ENCODE data around the gene MOV10. TPM values are rescaled to one million over a fixed set of nuclear protein-coding genes. Genes with fewer than 3 reads are reported as not detected.

Gene MOV10
- total and polyA plus RNA-seq, 10 of the 15 experiments (the other 5 are each of a cell fraction or from before 2014, with no cell fraction given), result 21.0 to 80.3 (median 49.8) TPM

DNA sequence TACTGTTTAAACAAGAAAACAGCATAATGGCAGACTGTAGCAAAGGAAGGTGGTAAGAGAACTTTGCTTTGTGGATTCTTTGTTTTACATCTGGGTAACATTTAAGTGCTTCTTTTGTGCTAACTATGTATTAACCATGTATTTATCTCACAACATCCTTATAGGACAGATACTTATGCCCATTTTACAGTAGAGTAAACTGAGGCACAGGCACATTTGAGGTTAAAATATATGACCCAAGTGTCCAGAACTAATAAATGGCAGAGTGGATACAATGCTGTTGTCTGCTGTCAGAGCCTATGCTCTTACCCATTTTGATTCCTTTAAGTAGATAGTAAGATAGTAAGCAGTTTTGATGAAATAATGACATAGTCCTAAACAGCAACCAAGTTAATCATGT is 47.6 kb upstream of the MOV10 start:
- no peak overlapping the region for H3K4me3 ChIP-seq

More for the DNA sequence above, 47.6 kb upstream of the MOV10 start:
- intact Hi-C loops (cut with micrococcal nuclease; ENCODE audit: unreplicated experiment) (no loop called here), in situ Hi-C loops (cut with MboI) (no loop called here)
- CTCF ChIA-PET, result interaction anchor here (1.0 kb wide), 1 partner anchor 9 kb away, joined by 3 read pairs; no protein-coding TSS in a partner anchor
- SMC1A ChIA-PET (ENCODE audit: uncharacterized antibody, unreplicated experiment), result interaction anchor here (0.7 kb wide), 1 partner anchor 44 kb away, joined by 4 read pairs; no protein-coding TSS in a partner anchor
- FAIRE-seq, result no peak
- H3K4me1 ChIP-seq (ENCODE audit: control insufficient read depth, insufficient read depth, low read length), result peaks cover 8% of the 10 kb centered on the region; the same call in 1 of the 2 replicates
- H3K27me3 ChIP-seq (replicated peaks in 1 of 2; ENCODE audit: control insufficient read depth in 2 of 2, insufficient read depth in 2 of 2, low read length in 1 of 2), result no peaks in the 10 kb centered on the region
- TF ChIP-seq GATAD2B (conservative IDR thresholded peaks at IDR 0.05; ENCODE audit: low read depth) (no peak), KDM1A (IDR thresholded peaks at IDR 0.05; ENCODE audit: borderline replicate concordance) (no peak), SMAD5 (IDR thresholded peaks at IDR 0.05; ENCODE audit: low read depth) (no peak), KLF5 (IDR thresholded peaks at IDR 0.05; ENCODE audit: partially characterized antibody) (no peak), IKZF2 (IDR thresholded peaks at IDR 0.05) (no peak), HDAC2 (IDR thresholded peaks at IDR 0.05) (no peak), EP300 (IDR thresholded peaks at IDR 0.05; ENCODE audit: borderline replicate concordance in 1 of 2, control insufficient read depth in 1 of 2, low read depth in 2 of 2, low read length in 2 of 2) (no peak), STAT3 (IDR thresholded peaks at IDR 0.05; ENCODE audit: low read depth, low read length) (no peak), MYC (IDR thresholded peaks at IDR 0.05; ENCODE audit: insufficient read depth, insufficient read length, insufficient replicate concordance, low read length, severe bottlenecking) (no peak)
- TF ChIP-seq, protein P1, sequence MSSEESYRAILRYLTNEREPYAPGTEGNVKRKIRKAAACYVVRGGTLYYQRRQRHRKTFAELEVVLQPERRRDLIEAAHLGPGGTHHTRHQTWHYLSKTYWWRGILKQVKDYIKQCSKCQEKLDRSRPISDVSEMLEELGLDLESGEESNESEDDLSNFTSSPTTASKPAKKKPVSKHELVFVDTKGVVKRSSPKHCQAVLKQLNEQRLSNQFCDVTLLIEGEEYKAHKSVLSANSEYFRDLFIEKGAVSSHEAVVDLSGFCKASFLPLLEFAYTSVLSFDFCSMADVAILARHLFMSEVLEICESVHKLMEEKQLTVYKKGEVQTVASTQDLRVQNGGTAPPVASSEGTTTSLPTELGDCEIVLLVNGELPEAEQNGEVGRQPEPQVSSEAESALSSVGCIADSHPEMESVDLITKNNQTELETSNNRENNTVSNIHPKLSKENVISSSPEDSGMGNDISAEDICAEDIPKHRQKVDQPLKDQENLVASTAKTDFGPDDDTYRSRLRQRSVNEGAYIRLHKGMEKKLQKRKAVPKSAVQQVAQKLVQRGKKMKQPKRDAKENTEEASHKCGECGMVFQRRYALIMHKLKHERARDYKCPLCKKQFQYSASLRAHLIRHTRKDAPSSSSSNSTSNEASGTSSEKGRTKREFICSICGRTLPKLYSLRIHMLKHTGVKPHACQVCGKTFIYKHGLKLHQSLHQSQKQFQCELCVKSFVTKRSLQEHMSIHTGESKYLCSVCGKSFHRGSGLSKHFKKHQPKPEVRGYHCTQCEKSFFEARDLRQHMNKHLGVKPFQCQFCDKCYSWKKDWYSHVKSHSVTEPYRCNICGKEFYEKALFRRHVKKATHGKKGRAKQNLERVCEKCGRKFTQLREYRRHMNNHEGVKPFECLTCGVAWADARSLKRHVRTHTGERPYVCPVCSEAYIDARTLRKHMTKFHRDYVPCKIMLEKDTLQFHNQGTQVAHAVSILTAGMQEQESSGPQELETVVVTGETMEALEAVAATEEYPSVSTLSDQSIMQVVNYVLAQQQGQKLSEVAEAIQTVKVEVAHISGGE (CRISPR knock-in tag; IDR thresholded peaks at IDR 0.05), result no peak
- peaks cover 92% of the 10 kb centered on the region for H3K79me2 ChIP-seq (ENCODE audit: control insufficient read depth, insufficient read depth, low read length)
- POLR2A ChIA-PET, result no interaction called here
- no peak overlapping the region for H3K27ac ChIP-seq (ENCODE audit: control insufficient read depth, insufficient read depth)
- peaks cover 7% of the 10 kb centered on the region for H4K20me1 ChIP-seq (ENCODE audit: control insufficient read depth, insufficient read depth)
- H3K36me3 ChIP-seq (ENCODE audit: control insufficient read depth in 2 of 2, insufficient read depth in 2 of 2, low read length in 1 of 2), result peaks cover 0 to 16% of the 10 kb centered on the region in 2 experiments
- DNase-seq (ENCODE audit: low read depth, low spot score), result no peak
- TSS peak; percentile 1 for BruUV-seq (replicated peaks)
- ATAC-seq, result no peak
- H3K9me3 ChIP-seq (replicated peaks; ENCODE audit: control insufficient read depth, insufficient read depth, low read length), result no peaks in the 10 kb centered on the region
- RAD21 ChIA-PET (ENCODE audit: unreplicated experiment), result no interaction called here
- no peak overlapping the region for H3K9ac ChIP-seq (ENCODE audit: control insufficient read depth, insufficient read depth, low read length)
- no peak overlapping the region for H2AFZ ChIP-seq (ENCODE audit: control insufficient read depth, low read depth, low read length)
- no peak overlapping the region for H3K4me2 ChIP-seq (ENCODE audit: control insufficient read depth, insufficient read depth)

Data from GM12878 (cell line).